Hematopoietic multipotent progenitor cell treated with erythropoietin and hydrocortisone succinate and interleukin-3 and kit ligand, for 15 days (in vitro differentiated cells): Measurements from ENCODE around the gene ANAPC7.
"Not testable (repeated sequence)": the region's sequence is repeated elsewhere in the genome, so short reads cannot be mapped to it uniquely, and the experiment has no call there.

Experiments used
- DNase-seq: peaks from one replicate; pipeline ENCODE4 v3.0.0-alpha.2; 2015; ENCODE audit warnings: low spot score

Gene ANAPC7

DNA sequence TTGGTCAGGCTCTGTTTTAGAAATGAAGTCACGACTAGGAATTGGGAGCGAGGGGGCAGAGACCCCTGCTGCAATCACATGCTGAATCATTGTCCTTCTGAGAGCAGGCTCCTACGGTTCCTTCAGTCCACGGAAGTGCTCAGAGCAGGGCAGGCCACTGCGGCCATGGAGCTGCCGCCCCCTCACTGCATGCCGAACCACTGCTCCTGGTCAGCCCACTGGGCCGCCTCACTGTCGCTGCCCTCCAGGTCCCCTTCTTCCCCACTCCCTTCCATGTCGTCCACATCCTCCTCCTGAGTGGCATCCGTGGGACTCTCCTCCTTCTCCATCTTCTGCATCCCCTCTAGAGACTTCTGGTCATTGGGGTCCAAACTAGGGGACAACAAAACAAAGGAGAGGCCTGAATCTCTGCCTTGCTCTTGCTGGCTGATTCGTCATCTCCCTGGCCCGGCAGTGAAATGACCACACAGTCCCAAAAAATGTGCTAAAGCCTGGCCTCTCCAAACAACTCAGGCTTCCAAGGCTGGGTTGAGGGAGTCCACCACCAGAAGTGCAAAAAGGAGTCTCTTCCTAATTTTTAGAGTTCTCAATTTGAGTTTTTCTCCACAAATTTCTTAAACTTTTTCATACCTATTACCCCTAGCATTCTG is 29.4 kb downstream of the ANAPC7 start:
- no peak for DNase-seq

DNA sequence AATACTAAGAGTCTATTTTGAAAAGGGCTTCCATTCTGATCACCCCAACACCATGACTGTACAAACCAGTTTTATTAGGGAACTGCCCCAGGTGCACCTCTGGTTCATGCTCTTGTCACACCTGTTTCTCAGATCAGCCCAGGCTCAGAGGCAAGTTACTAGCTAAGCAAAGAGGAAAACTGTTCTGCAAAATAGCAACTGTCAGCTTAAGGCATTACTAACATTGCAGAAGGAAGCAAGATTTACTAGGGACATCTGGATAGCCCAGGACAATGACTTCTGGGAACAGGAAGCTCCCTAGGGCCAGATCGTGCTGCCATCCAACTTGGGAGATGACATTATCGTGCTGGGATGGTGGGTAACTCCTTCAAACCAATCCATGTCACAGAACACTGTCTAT is 30.1 kb downstream of the ANAPC7 start:
- DNase-seq: no peak

GRCh38 chr12:110373025-110373424 is 30.5 kb downstream of the ANAPC7 start:
- no peak for DNase-seq

- DNase-seq: no peak
Observed at GRCh38 chr12:110372056-110372425, 31.5 kb downstream of the ANAPC7 start.

- DNase-seq: no peak
Observed at GRCh38 chr12:110371408-110372055, 32.0 kb downstream of the ANAPC7 start.

- DNase-seq: no peak
Observed at GRCh38 chr12:110370732-110371231, 32.7 kb downstream of the ANAPC7 start.

DNA sequence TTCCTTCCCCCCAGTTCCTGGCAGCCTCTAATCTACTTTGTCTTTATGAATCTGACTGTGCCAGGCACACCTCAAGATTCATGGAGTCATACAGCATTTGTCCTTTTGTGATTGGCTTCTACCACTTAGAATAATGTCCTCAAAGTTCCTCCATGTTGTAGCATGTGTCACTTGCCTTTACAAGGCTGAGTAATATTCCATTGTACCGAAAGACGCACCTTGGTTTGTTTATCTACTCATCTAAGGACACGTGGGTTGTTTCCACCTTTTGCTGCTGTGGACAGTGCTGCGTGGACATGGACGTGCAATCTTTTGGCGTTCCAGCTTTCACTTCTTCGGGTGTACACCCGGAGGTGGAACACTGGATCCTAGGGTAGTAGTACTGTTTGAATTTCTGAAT is 33.5 kb downstream of the ANAPC7 start:
- DNase-seq: no peak

GRCh38 chr12:110367181-110367864 is 36.2 kb downstream of the ANAPC7 start:
- DNase-seq: no peak

- no peak for DNase-seq
Observed at GRCh38 chr12:110366321-110367142, 37.0 kb downstream of the ANAPC7 start.

- no peak for DNase-seq
Observed at GRCh38 chr12:110365489-110366320, 37.8 kb downstream of the ANAPC7 start.

DNA sequence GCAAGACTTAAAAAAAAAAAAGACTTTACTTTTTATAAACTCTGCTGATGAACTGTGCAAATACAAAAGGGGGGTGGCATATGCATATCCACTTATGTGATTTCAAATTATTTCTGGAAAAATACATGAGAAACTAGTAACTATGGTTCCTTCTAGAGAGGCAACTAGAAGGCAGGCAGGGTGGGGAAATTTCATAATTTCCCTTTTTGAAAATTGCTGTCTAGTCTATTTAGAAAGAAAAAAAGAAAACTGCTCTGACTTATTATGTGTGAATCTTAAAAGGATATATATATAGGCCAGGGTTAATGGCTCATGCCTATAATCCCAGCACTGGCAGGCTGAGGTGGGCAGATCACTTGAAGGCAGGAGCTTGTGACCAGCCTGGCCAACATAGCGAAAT is 42.3 kb downstream of the ANAPC7 start:
- no peak for DNase-seq

GRCh38 chr12:110358384-110359097 is 45.0 kb downstream of the ANAPC7 start:
- DNase-seq: not testable (repeated sequence)

GRCh38 chr12:110355073-110355472 is 48.4 kb downstream of the ANAPC7 start:
- peak; percentile 14 for DNase-seq

DNA sequence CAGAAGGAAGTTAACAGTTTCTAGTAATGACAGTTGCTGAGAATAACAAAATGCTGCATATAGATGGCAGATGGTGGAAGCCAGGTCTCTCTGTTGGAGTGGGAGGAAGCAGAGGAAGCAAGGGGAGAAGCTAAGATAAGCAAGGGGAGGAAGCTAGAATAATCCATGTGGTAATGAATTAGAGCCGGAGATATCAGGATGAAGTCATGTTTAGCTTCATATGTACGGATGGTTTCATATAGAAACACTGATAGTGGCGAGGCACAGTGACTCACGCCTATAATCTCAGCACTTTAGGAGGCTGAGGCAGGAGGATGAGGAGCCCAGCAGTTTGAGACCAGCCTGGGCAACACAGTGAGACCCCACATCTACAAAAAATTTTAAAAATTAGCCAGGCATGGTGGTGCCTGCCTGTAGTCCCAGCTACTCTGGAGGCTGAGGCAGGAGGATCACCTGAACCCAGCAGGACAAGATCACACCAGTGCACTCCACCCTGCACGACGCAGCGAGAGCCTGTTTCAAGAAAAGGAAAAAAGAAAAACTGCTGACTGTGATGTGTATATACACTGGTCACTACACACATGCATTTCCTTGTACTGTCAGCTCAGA is 49.2 kb downstream of the ANAPC7 start:
- DNase-seq: no peak

GRCh38 chr12:110353211-110353965 is 50.1 kb downstream of the ANAPC7 start:
- DNase-seq: no peak

GRCh38 chr12:110352401-110352800 is 51.1 kb downstream of the ANAPC7 start:
- DNase-seq: no peak

DNA sequence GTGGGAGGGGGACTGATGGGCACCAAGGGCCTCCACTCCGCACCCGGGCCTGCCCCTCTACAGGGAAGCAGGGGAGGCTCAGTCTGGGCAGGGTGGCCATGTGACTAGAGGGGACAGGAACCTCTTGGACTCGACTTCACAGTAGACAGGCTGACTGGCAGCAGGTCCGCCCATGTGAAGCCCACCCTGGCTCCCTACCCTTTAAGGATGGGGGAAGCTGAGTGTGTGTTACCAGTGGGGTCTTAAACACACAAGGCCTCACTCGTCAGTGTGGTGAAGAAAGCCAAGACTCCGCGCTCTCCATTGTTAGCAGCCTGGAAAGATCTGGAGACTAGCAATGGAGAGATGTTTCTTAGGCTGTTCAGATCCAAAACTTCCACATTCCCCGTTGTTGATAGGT is 52.4 kb downstream of the ANAPC7 start:
- DNase-seq: no peak

GRCh38 chr12:110349514-110350151 is 53.9 kb downstream of the ANAPC7 start:
- DNase-seq: no peak

- DNase-seq: no peak
Observed at GRCh38 chr12:110349096-110349495, 54.4 kb downstream of the ANAPC7 start.
